Endothelial cell of umbilical vein (primary cell): ENCODE measurements around the gene WDR86. TPM values are rescaled to one million over a fixed set of nuclear protein-coding genes. Genes with fewer than 3 reads are reported as not detected.

ENCODE experiments used
- BruUV-seq: library from RNA; stranded (reverse); fragments of 400-500 nt; replicated peaks from 2 replicates; lab custom pipeline; 2021; lab: Mats Ljungman, UMichigan
- CTCF ChIA-PET: fragments of 300-600, 350-600 bp; sonication (Branson Sonifier 250); formaldehyde crosslinking; loops from one replicate; lab custom pipeline; 2021; ENCODE audit warnings: antibody characterized with exemption, inconsistent platforms; lab: Charles Lee
- POLR2A ChIA-PET: fragments of 300-600, 350-600 bp; sonication (Branson Sonifier 250); formaldehyde crosslinking; loops from one replicate; lab custom pipeline; 2021; ENCODE audit warnings: antibody characterized with exemption, inconsistent platforms; lab: Charles Lee
- DNase-seq: peaks from one replicate; pipeline ENCODE4 v3.0.0-alpha.2; 2011; ENCODE audit warnings: low read depth, low spot score
- FAIRE-seq: peaks from 2 replicates; lab custom pipeline; 2011; peaks lifted over from hg19 to GRCh38; lab: Jason Lieb, UNC
- H2AFZ ChIP-seq: 2 replicates; pipeline ENCODE4 v1.6.0; 2012; ENCODE audit warnings: low read depth, low read length, control low read depth, inconsistent platforms
- H3K27ac ChIP-seq: 2 replicates; pipeline ENCODE4 v1.5.1; 2011; ENCODE audit warnings: low read depth, mild to moderate bottlenecking, control low read depth, low read length, moderate library complexity; ENCODE audit not compliant: insufficient read depth
- H3K27me3 ChIP-seq, 2 experiments: 2 replicates each; pipeline versions ENCODE4 v1.6.0 to v1.6.1; 2011; ENCODE audit warnings: low read length in 2 of 2, mixed read lengths in 1 of 2; ENCODE audit not compliant: control insufficient read depth in 2 of 2, insufficient read depth in 2 of 2
- H3K36me3 ChIP-seq, 2 experiments: 2 replicates in 1 of 2; 3 replicates in 1 of 2; pipeline ENCODE4 v1.5.1; 2011; ENCODE audit warnings: low read length in 2 of 2, mild to moderate bottlenecking in 1 of 2, moderate library complexity in 1 of 2; ENCODE audit not compliant: control insufficient read depth in 2 of 2, insufficient read depth in 2 of 2; ENCODE audit errors: extremely low read depth in 1 of 2
- H3K4me1 ChIP-seq: 3 replicates; pipeline ENCODE4 v1.5.1; 2011; ENCODE audit warnings: mild to moderate bottlenecking, low read length; ENCODE audit not compliant: control insufficient read depth, insufficient read depth; ENCODE audit errors: extremely low read depth
- H3K4me2 ChIP-seq: 2 replicates; pipeline ENCODE4 v1.6.1; 2011; ENCODE audit warnings: low read length, control low read depth, mixed read lengths; ENCODE audit not compliant: insufficient read depth
- H3K4me3 ChIP-seq, 3 experiments: fragments of 200-600 bp in 1 of 3; sonication (generic), shearing (Covaris generic) in 1 of 3; replicated peaks in 1 of 3; 2 replicates each; pipeline ENCODE4 v1.5.1; 2011 to 2016; ENCODE audit warnings: control low read depth in 3 of 3, low read length in 3 of 3, mild to moderate bottlenecking in 2 of 3, inconsistent platforms in 1 of 3, low read depth in 1 of 3, moderate library complexity in 1 of 3; ENCODE audit not compliant: insufficient read depth in 1 of 3
- H3K79me2 ChIP-seq: 2 replicates; pipeline ENCODE4 v1.6.0; 2012; ENCODE audit warnings: low read length, inconsistent platforms; ENCODE audit not compliant: control insufficient read depth, insufficient read depth
- H3K9ac ChIP-seq: replicated peaks from 2 replicates; pipeline ENCODE3; 2011; ENCODE audit warnings: low read length, control low read depth; ENCODE audit not compliant: insufficient read depth; ENCODE audit errors: extremely low read depth
- H3K9me1 ChIP-seq: replicated peaks from 3 replicates; pipeline ENCODE4 v1.6.0; 2011; ENCODE audit warnings: mild to moderate bottlenecking, low read length; ENCODE audit not compliant: control insufficient read depth, insufficient read depth; ENCODE audit errors: extremely low read depth
- H3K9me3 ChIP-seq: replicated peaks from 2 replicates; pipeline ENCODE4 v1.5.1; 2012; ENCODE audit warnings: low read length, inconsistent platforms; ENCODE audit not compliant: control insufficient read depth, insufficient read depth
- H4K20me1 ChIP-seq: replicated peaks from 2 replicates; pipeline ENCODE3; 2011; ENCODE audit warnings: mild to moderate bottlenecking, low read length; ENCODE audit not compliant: control insufficient read depth, insufficient read depth; ENCODE audit errors: extremely low read depth
- EZH2 ChIP-seq: IDR thresholded peaks from 2 replicates; pipeline ENCODE4 v1.6.1; 2012; ENCODE audit warnings: borderline replicate concordance, low read depth, mild to moderate bottlenecking, moderate library complexity, low read length, inconsistent platforms; ENCODE audit not compliant: severe bottlenecking
- FOS ChIP-seq: IDR thresholded peaks from 2 replicates; pipeline ENCODE4 v1.6.1; 2011; ENCODE audit warnings: mild to moderate bottlenecking, low read length, moderate library complexity, borderline replicate concordance; ENCODE audit not compliant: insufficient read depth
- GATA2 ChIP-seq: IDR thresholded peaks from 2 replicates; pipeline ENCODE4 v1.7.0; 2011; ENCODE audit warnings: low read depth, mild to moderate bottlenecking, moderate library complexity, mixed read lengths, low read length; ENCODE audit not compliant: insufficient read length, insufficient read depth
- JUN ChIP-seq: IDR thresholded peaks from 2 replicates; pipeline ENCODE4 v1.6.1; 2011; ENCODE audit warnings: borderline replicate concordance, low read depth; ENCODE audit not compliant: insufficient read length, insufficient read depth
- MYC ChIP-seq: IDR thresholded peaks from one replicate; pipeline ENCODE4 v1.6.1; 2011; ENCODE audit warnings: mild to moderate bottlenecking, low read depth, low read length
- POLR2A ChIP-seq: IDR thresholded peaks from 2 replicates; pipeline ENCODE4 v1.6.1; 2012; ENCODE audit warnings: low read depth, mild to moderate bottlenecking, control low read depth, low read length
- POLR2AphosphoS5 ChIP-seq: IDR thresholded peaks from 2 replicates; pipeline ENCODE4 v1.6.1; 2012; ENCODE audit warnings: low read depth, mild to moderate bottlenecking, control low read depth, low read length, moderate library complexity; ENCODE audit not compliant: insufficient read depth
- dilution Hi-C: fragments of 300-500 bp; cut with MboI; formaldehyde crosslinking; loops from one replicate; pipeline ENCODE4 v1.15.0; 2019; ENCODE audit warnings: low sequenced_read_pairs; ENCODE audit not compliant: extremely low pct_ligation_motif_present
- intact Hi-C: fragments of 100-400 bp; cut with micrococcal nuclease; formaldehyde crosslinking; loops from one replicate; pipeline ENCODE4 v1.10.0; 2022
- polyA plus RNA-seq, 4 experiments: library from polyadenylated mRNA; depleted of rRNA in 3 of 4; stranded (reverse) in 3 of 4; unstranded in 1 of 4; fragments of >200 nt; gene quantifications; 2 replicates each; pipeline versions ENCODE4 v1.2.1 to v1.2.3, GENCODE V29; 2011 to 2012; ENCODE audit warnings: missing spikeins in 1 of 4
- total RNA-seq: library from RNA; stranded (reverse); gene quantifications from 2 replicates; pipeline ENCODE4 v1.2.3, GENCODE V29; 2021
- TF ChIP-seq, protein P1 (sequence below), 2 donors: IDR thresholded peaks; 1 replicate in 1 of 2; 2 replicates in 1 of 2; pipeline ENCODE4 v1.5.1; 2011; ENCODE audit warnings: low read length in 2 of 2, mild to moderate bottlenecking in 2 of 2, moderate library complexity in 2 of 2, control low read depth in 1 of 2, inconsistent platforms in 1 of 2, low read depth in 1 of 2; ENCODE audit not compliant: insufficient read depth in 1 of 2; ENCODE audit errors: extremely low read depth in 1 of 2
- TF ChIP-seq, protein P2 (sequence below): IDR thresholded peaks from 2 replicates; pipeline ENCODE4 v1.6.1; 2011; ENCODE audit not compliant: insufficient read depth, insufficient read length

Gene WDR86
- total and polyA plus RNA-seq, 2 donors (not counting 3 experiments of a cell fraction or from before 2014, with no cell fraction given), result not detected

DNA sequence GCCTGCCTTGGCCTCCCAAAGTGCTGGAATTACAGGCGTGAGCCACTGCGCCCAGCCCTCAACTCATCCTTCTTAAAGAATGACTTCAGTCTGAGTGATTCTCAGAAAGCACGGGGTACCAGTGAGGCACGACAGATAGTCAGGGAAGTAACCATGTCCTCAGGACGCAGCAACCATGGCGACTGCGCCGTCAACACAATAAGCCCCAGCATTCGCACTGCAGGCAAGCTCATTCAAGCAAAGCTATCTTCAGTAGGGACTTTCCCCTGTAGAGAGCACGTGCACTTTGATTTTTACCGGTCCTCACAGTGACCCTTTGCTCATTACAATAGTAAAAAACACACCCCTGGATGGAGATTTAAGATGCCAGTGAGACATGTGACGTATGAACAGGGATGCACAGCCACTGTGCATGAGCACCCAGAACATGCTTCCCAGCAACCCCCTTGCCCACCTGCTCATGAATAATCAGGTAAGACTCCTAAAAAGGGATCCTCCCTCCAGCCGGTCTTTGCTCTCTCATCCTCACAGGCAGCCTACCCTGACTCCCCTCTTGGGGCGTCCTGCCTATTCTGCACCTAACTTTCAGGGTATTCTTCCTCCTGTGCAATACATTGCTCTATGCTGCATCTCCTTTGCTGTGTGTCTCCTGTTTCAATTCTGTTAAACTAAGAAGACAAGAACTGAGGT is 9.1 kb downstream of the WDR86 start:
- no peak for TF ChIP-seq POLR2A
- TF ChIP-seq POLR2AphosphoS5, result no peak
- Histone ChIP-seq H3K9me1 (no peaks in the 10 kb centered on the region), H4K20me1 (no peaks in the 10 kb centered on the region), H2AFZ (no peak overlapping the region), H3K27ac (no peak overlapping the region), H3K4me2 (no peak overlapping the region), H3K9me3 (no peaks in the 10 kb centered on the region), H3K4me3 (no peak overlapping the region), H3K9ac (no peak overlapping the region), H3K4me1 (no peaks in the 10 kb centered on the region), H3K79me2 (no peaks in the 10 kb centered on the region), H3K27me3 (no peaks in the 10 kb centered on the region), H3K36me3 (no peaks in the 10 kb centered on the region)
- intact Hi-C loops (no loop called here), dilution Hi-C loops (no loop called here)
- CTCF ChIA-PET, result interaction anchor here (1.0 kb wide), 1 partner anchor 18 kb away, joined by 3 read pairs; no protein-coding TSS in a partner anchor
- DNase-seq (no peak), FAIRE-seq (no peak)
- POLR2A ChIA-PET, result no interaction called here
- no TSS peak for BruUV-seq

DNA sequence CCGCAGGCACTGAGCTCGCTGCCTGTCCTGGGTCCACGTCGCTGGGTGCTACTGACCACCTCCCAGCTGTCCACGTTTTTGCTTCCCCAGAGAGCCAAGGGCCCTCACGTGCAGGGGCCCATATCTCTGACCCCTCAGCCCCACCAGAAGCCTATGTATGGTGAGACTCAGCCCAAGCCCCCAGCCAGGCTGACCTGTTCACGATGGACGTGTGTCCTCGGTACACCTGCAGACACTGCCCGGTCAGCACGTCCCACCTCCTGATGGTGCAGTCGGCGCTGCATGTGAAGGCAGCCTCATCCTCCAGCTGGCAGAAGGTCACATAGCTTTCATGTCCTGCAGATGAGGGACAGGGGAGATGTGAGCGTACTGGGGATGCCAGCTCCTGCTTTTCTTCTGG is 9.9 kb downstream of the WDR86 start:
- no peak overlapping the region for H3K4me3 ChIP-seq
- CTCF ChIA-PET, result interaction anchor here (1.0 to 2.0 kb wide), 3 partner anchors 17 to 49 kb away, joined by 3 to 9 read pairs (median 3); no protein-coding TSS in a partner anchor
- H3K4me2 ChIP-seq, result no peak overlapping the region
- FAIRE-seq, result no peak
- H3K9ac ChIP-seq, result no peak overlapping the region
- no peaks in the 10 kb centered on the region for H3K9me3 ChIP-seq
- BruUV-seq, result no TSS peak
- H2AFZ ChIP-seq, result no peak overlapping the region
- intact Hi-C loops (no loop called here), dilution Hi-C loops (no loop called here)
- H3K79me2 ChIP-seq, result no peaks in the 10 kb centered on the region
- POLR2A ChIA-PET, result no interaction called here
- H4K20me1 ChIP-seq, result no peaks in the 10 kb centered on the region
- no peak for DNase-seq
- no peak for TF ChIP-seq FOS
- TF ChIP-seq, protein P1, sequence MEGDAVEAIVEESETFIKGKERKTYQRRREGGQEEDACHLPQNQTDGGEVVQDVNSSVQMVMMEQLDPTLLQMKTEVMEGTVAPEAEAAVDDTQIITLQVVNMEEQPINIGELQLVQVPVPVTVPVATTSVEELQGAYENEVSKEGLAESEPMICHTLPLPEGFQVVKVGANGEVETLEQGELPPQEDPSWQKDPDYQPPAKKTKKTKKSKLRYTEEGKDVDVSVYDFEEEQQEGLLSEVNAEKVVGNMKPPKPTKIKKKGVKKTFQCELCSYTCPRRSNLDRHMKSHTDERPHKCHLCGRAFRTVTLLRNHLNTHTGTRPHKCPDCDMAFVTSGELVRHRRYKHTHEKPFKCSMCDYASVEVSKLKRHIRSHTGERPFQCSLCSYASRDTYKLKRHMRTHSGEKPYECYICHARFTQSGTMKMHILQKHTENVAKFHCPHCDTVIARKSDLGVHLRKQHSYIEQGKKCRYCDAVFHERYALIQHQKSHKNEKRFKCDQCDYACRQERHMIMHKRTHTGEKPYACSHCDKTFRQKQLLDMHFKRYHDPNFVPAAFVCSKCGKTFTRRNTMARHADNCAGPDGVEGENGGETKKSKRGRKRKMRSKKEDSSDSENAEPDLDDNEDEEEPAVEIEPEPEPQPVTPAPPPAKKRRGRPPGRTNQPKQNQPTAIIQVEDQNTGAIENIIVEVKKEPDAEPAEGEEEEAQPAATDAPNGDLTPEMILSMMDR (IDR thresholded peaks at IDR 0.05; ENCODE audit: extremely low read depth in 1 of 2, insufficient read depth in 1 of 2, low read depth in 1 of 2, low read length in 2 of 2), result no peak
- TF ChIP-seq MYC, result no peak
- TF ChIP-seq JUN, result no peak
- TF ChIP-seq, protein P2, sequence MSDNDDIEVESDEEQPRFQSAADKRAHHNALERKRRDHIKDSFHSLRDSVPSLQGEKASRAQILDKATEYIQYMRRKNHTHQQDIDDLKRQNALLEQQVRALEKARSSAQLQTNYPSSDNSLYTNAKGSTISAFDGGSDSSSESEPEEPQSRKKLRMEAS, result no peak
- TF ChIP-seq GATA2, result no peak
- no peak for TF ChIP-seq POLR2A
- no peak for TF ChIP-seq EZH2
- TF ChIP-seq POLR2AphosphoS5, result no peak
- no peaks in the 10 kb centered on the region for H3K4me1 ChIP-seq
- H3K27ac ChIP-seq, result no peak overlapping the region
- H3K27me3 ChIP-seq, result no peaks in the 10 kb centered on the region
- no peaks in the 10 kb centered on the region for H3K36me3 ChIP-seq
- no peaks in the 10 kb centered on the region for H3K9me1 ChIP-seq
